Neutrophil (primary cell): ENCODE data around the gene KCNQ5.

Experiments
- H3K27ac ChIP-seq: fragments of 200-600 bp; sonication (generic); 2 replicates; pipeline ENCODE4 v1.5.1; 2016; ENCODE audit warnings: mild to moderate bottlenecking, moderate library complexity
- H3K27me3 ChIP-seq: fragments of 200-600 bp; sonication (generic); 2 replicates; pipeline ENCODE4 v1.6.0; 2016; ENCODE audit warnings: mild to moderate bottlenecking
- H3K36me3 ChIP-seq: fragments of 200-600 bp; sonication (generic); 2 replicates; pipeline ENCODE4 v1.5.1; 2017
- H3K4me1 ChIP-seq, 2 experiments: fragments of 200-600 bp in 1 of 2; sonication (generic) in 1 of 2; 1 replicate in 1 of 2; 2 replicates in 1 of 2; pipeline versions ENCODE4 v1.5.1 to v1.6.1; 2013 to 2016; ENCODE audit warnings: low read depth in 1 of 2, low read length in 1 of 2, mild to moderate bottlenecking in 1 of 2, moderate library complexity in 1 of 2; ENCODE audit not compliant: control insufficient read depth in 1 of 2, insufficient read depth in 1 of 2
- H3K4me3 ChIP-seq, 2 experiments: fragments of 200-600 bp in 1 of 2; sonication (generic) in 1 of 2; 1 replicate in 1 of 2; 2 replicates in 1 of 2; pipeline ENCODE4 v1.5.1; 2013 to 2016; ENCODE audit warnings: low read depth in 1 of 2, low read length in 1 of 2, mild to moderate bottlenecking in 1 of 2, moderate library complexity in 1 of 2
- H3K9me3 ChIP-seq: fragments of 200-600 bp; sonication (generic); 2 replicates; pipeline ENCODE4 v1.5.1; 2016
- TF ChIP-seq, protein P1 (sequence below): fragments of 200-600 bp; sonication (generic); IDR thresholded peaks from 2 replicates; pipeline ENCODE4 v1.5.1; 2016; ENCODE audit warnings: antibody characterized with exemption

KCNQ5 gene

DNA sequence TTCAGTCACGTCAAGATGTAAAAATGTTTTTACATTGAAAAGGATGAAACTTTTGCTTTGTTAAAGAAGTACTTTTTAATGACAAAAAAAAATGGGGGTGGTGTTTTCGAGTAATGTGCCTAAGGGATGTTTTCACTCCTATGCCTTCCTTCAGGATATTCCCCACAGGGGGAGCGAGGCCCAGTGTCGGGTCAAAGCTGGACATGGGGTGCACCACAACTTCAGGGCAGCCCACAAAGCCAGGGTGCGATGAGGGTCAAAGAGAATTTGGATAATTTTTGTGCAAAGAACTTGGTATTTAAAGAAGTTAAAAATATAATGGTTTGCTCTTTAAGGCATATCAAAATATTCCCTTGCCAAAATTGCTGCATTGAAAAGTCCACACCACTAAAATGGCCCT, 247.8 kb downstream of the KCNQ5 start:
- Histone ChIP-seq H3K9me3 (no peaks in the 10 kb centered on the region), H3K27me3 (no peaks in the 10 kb centered on the region), H3K4me1 (peaks cover 4 to 12% of the 10 kb centered on the region in 2 experiments), H3K36me3 (no peaks in the 10 kb centered on the region), H3K27ac (no peak overlapping the region), H3K4me3 (no peak overlapping the region)
- TF ChIP-seq, protein P1, sequence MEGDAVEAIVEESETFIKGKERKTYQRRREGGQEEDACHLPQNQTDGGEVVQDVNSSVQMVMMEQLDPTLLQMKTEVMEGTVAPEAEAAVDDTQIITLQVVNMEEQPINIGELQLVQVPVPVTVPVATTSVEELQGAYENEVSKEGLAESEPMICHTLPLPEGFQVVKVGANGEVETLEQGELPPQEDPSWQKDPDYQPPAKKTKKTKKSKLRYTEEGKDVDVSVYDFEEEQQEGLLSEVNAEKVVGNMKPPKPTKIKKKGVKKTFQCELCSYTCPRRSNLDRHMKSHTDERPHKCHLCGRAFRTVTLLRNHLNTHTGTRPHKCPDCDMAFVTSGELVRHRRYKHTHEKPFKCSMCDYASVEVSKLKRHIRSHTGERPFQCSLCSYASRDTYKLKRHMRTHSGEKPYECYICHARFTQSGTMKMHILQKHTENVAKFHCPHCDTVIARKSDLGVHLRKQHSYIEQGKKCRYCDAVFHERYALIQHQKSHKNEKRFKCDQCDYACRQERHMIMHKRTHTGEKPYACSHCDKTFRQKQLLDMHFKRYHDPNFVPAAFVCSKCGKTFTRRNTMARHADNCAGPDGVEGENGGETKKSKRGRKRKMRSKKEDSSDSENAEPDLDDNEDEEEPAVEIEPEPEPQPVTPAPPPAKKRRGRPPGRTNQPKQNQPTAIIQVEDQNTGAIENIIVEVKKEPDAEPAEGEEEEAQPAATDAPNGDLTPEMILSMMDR, result no peak

DNA sequence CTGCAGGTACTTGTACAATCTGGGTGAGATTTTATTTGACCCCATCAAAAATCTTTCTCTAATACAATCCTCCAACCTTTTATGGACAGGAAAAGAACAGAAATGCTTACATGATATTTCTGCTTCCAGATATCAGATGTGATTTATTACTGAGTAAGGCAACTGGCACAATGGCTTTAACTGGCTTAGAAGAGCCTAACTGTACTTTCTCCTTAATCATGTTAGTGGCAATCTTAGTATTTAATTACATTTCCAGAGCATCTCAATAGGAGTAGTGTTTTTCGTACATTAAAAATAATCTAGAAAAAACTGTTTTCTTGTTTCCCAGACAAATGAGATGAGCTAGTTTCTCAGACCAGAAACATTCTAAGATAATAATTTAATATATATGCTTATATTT, 251.6 kb downstream of the KCNQ5 start:
- Histone ChIP-seq H3K36me3 (no peaks in the 10 kb centered on the region), H3K27me3 (no peaks in the 10 kb centered on the region), H3K4me1 (no peaks in the 10 kb centered on the region), H3K27ac (no peak overlapping the region), H3K4me3 (no peak overlapping the region), H3K9me3 (no peaks in the 10 kb centered on the region)
- TF ChIP-seq, protein P1, result no peak

DNA sequence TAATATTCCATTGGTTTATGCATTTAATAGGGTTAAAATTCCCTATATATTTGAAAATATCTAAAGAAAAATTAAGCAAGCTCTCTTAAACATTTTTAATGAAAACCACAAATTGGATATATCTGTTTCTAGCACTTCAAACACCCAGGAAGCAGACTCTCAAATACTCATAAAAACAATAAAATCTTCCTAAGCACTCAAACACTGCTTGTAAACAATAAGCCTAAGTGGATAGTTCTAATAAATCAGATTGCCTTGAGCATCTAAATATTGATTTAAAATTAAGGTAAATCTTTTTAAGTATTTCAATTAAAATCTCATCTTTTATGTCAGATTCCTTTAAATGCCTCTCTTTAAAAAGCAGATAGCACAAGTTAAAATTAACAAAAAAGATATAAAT, 254.4 kb downstream of the KCNQ5 start:
- TF ChIP-seq, protein P1, result no peak
- Histone ChIP-seq H3K9me3 (no peaks in the 10 kb centered on the region), H3K27me3 (no peaks in the 10 kb centered on the region), H3K27ac (no peak overlapping the region), H3K36me3 (no peaks in the 10 kb centered on the region), H3K4me3 (no peak overlapping the region), H3K4me1 (no peaks in the 10 kb centered on the region)

DNA sequence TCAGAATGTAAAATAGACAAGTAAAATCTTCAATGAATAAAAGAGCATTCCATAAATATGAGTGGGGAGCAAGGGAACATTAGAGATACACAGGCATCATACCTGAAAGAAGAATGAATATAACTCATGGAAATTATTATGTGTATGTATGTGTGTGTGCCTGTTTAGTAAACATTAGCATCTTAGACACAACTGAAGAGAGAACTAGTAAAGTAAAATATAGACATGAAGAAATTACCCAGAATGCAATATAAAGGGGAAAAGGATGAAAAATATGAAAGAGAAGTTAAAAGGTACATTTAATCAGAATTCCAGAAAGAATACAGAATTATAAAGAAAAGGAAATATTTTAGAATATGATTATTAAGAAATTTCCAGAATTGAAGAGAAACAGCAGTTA, 264.3 kb downstream of the KCNQ5 start:
- H3K4me1 ChIP-seq, result no peaks in the 10 kb centered on the region
- no peaks in the 10 kb centered on the region for H3K9me3 ChIP-seq
- H3K4me3 ChIP-seq, result no peak overlapping the region
- H3K27me3 ChIP-seq, result no peaks in the 10 kb centered on the region
- no peaks in the 10 kb centered on the region for H3K36me3 ChIP-seq
- TF ChIP-seq, protein P1, result no peak
- no peak overlapping the region for H3K27ac ChIP-seq

DNA sequence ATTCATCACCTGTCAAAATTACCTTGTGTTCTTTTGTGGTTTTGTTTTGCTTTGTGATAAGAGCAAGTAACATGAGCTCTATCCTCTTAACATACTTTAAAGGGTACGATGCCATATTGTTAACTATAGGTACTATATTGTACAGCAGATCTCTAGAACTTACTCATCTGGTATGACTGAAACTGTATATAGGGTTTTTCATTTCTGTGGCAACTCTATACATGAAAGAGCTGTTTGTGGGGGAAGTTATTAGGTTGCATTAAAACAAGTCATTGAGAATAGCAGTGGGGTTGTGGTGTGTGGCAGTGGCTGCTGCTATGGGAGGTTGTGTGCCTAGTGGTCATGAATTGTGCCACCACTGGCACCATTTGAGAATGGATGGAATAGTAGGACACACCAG, 268.4 kb downstream of the KCNQ5 start:
- no peaks in the 10 kb centered on the region for H3K4me1 ChIP-seq
- H3K27ac ChIP-seq, result no peak overlapping the region
- no peaks in the 10 kb centered on the region for H3K9me3 ChIP-seq
- H3K4me3 ChIP-seq, result no peak overlapping the region
- H3K27me3 ChIP-seq, result no peaks in the 10 kb centered on the region
- H3K36me3 ChIP-seq, result no peaks in the 10 kb centered on the region
- TF ChIP-seq, protein P1, result no peak

DNA sequence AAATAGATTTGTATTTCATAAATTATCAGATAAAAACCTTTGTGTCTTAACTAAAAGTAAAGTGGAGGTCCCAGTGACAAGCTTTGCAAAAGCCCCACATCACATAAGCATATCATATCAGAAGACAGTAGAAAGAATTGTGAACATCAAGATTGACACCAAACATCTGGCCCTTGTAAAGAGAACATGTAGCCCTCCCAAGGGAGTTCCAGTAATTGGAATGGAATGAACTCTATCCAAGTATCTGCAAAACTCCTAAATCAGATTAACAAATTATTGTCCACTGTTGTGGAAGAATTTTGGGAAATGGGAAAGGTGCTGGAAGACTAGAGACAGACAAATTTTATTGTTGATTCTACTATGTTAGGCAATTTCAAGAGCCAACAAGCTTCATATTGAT, 268.8 kb downstream of the KCNQ5 start:
- Histone ChIP-seq H3K27ac (no peak overlapping the region), H3K4me1 (no peaks in the 10 kb centered on the region), H3K4me3 (no peak overlapping the region), H3K36me3 (no peaks in the 10 kb centered on the region), H3K9me3 (no peaks in the 10 kb centered on the region), H3K27me3 (no peaks in the 10 kb centered on the region)
- TF ChIP-seq, protein P1, result no peak
